GM12878 (cell line): ENCODE results near the gene OPN4. TPM values are rescaled to one million over a fixed set of nuclear protein-coding genes. Genes with fewer than 3 reads are reported as not detected.
A peak's percentile ranks its signal among the peaks of the same experiment; 100 is the strongest.

Source experiments
- ASH2L ChIP-seq: fragments of 300-600, 200-600 bp; sonication (generic); IDR thresholded peaks from 2 replicates; pipeline ENCODE4 v1.6.1; 2017; ENCODE audit warnings: low read depth, mild to moderate bottlenecking, borderline replicate concordance
- CREM ChIP-seq: IDR thresholded peaks from 2 replicates; pipeline ENCODE4 v1.6.1; 2014; ENCODE audit warnings: antibody characterized with exemption, low read depth
- CTCF ChIP-seq, 3 experiments: IDR thresholded peaks in 2 of 3; conservative IDR thresholded peaks in 1 of 3; 2 replicates each; pipeline ENCODE4 v1.5.1; 2011; ENCODE audit warnings: low read depth in 3 of 3, low read length in 3 of 3, mild to moderate bottlenecking in 3 of 3, control low read depth in 2 of 3, moderate library complexity in 2 of 3, inconsistent platforms in 1 of 3, mixed read lengths in 1 of 3; ENCODE audit not compliant: control insufficient read depth in 2 of 3, insufficient read depth in 1 of 3; ENCODE audit errors: extremely low read depth in 1 of 3
- EED ChIP-seq: sonication (generic); IDR thresholded peaks from 2 replicates; pipeline ENCODE4 v1.6.1; 2016; ENCODE audit warnings: antibody characterized with exemption, low read depth
- EP300 ChIP-seq, 2 experiments: fragments of 150-350 bp in 1 of 2; IDR thresholded peaks; 2 replicates each; pipeline ENCODE4 v1.6.1; 2011 to 2012; ENCODE audit warnings: low read depth in 2 of 2, low read length in 2 of 2, borderline replicate concordance in 1 of 2, improper control_type of control experiment in 1 of 2, inconsistent platforms in 1 of 2; ENCODE audit not compliant: control insufficient read depth in 1 of 2
- FOS ChIP-seq: IDR thresholded peaks from 3 replicates; pipeline ENCODE4 v1.6.1; 2011; ENCODE audit warnings: borderline replicate concordance; ENCODE audit not compliant: insufficient read length; ENCODE audit errors: extremely low read depth
- GABPA ChIP-seq: IDR thresholded peaks from 2 replicates; pipeline ENCODE4 v1.6.1; 2014; ENCODE audit warnings: antibody characterized with exemption, low read depth, mild to moderate bottlenecking, inconsistent platforms
- GATAD2B ChIP-seq: fragments of 450-650 bp; conservative IDR thresholded peaks from 2 replicates; pipeline ENCODE4 v1.6.1; 2017; ENCODE audit warnings: low read depth, mild to moderate bottlenecking, moderate library complexity
- IRF3 ChIP-seq: fragments of 450-650 bp; IDR thresholded peaks from 2 replicates; pipeline ENCODE4 v1.6.1; 2014; ENCODE audit warnings: mild to moderate bottlenecking
- JUNB ChIP-seq: IDR thresholded peaks from 2 replicates; pipeline ENCODE4 v1.6.1; 2016; ENCODE audit warnings: antibody characterized with exemption, mild to moderate bottlenecking
- JUND ChIP-seq: IDR thresholded peaks from 2 replicates; pipeline ENCODE4 v1.6.1; 2012; ENCODE audit warnings: low read depth, mild to moderate bottlenecking, low read length, improper control_type of control experiment, moderate library complexity
- MEF2B ChIP-seq: fragments of 450-650 bp; IDR thresholded peaks from 2 replicates; pipeline ENCODE4 v1.6.1; 2018; ENCODE audit warnings: mild to moderate bottlenecking, moderate library complexity; ENCODE audit not compliant: partially characterized antibody, poor library complexity, severe bottlenecking
- PAX8 ChIP-seq: fragments of 450-650 bp; IDR thresholded peaks from 2 replicates; pipeline ENCODE4 v1.6.1; 2017; ENCODE audit warnings: mild to moderate bottlenecking, moderate library complexity
- POLR2A ChIP-seq: IDR thresholded peaks from 2 replicates; pipeline ENCODE4 v1.6.1; 2011; ENCODE audit warnings: low read depth, mild to moderate bottlenecking, low read length
- SMC3 ChIP-seq: IDR thresholded peaks from 2 replicates; pipeline ENCODE4 v1.6.1; 2011; ENCODE audit warnings: low read length, improper control_type of control experiment, borderline replicate concordance
- TCF12 ChIP-seq: IDR thresholded peaks from 2 replicates; pipeline ENCODE4 v1.6.1; 2011; ENCODE audit warnings: low read depth, mild to moderate bottlenecking, low read length
- ZNF207 ChIP-seq: fragments of 450-650 bp; IDR thresholded peaks from 2 replicates; pipeline ENCODE4 v1.6.1; 2014; ENCODE audit warnings: antibody characterized with exemption, mild to moderate bottlenecking, borderline replicate concordance
- ZNF592 ChIP-seq: fragments of 450-650 bp; IDR thresholded peaks from 2 replicates; pipeline ENCODE4 v1.6.1; 2017; ENCODE audit warnings: mild to moderate bottlenecking, moderate library complexity
- ZNF687 ChIP-seq: fragments of 450-650 bp; IDR thresholded peaks from 2 replicates; pipeline ENCODE4 v1.6.1; 2017; ENCODE audit warnings: mild to moderate bottlenecking, moderate library complexity
- polyA plus RNA-seq, 11 experiments: library from polyadenylated mRNA; depleted of rRNA in 4 of 11; unstranded in 6 of 11; stranded (reverse) in 5 of 11; fragments of >200 nt; fragmentation: Nextera tagmentation in 4 of 11; fragmentation: Illumina TruSeq in 1 of 11; extraction: Ambion mirVana in 4 of 11; extraction: Trizol in 1 of 11; gene quantifications; 1 replicate in 1 of 11; 2 replicates in 10 of 11; pipeline versions ENCODE4 v1.2.1 to v1.2.3, GENCODE V29; 2011 to 2016; ENCODE audit warnings: inconsistent platforms in 2 of 11, missing spikeins in 2 of 11, low read depth in 1 of 11
- total RNA-seq, 4 experiments: library from RNA; depleted of rRNA in 3 of 4; stranded (reverse); fragments of >200 nt in 3 of 4; fragmentation: Illumina TruSeq in 1 of 4; extraction: Trizol in 1 of 4; gene quantifications; 2 replicates each; pipeline versions ENCODE4 v1.2.1 to v1.2.3, GENCODE V29; 2013 to 2021

Gene OPN4
- total and polyA plus RNA-seq, 10 of the 15 experiments (the other 5 are each of a cell fraction or from before 2014, with no cell fraction given): not detected

- no peak for TF ChIP-seq EP300 (IDR thresholded peaks at IDR 0.05; ENCODE audit: borderline replicate concordance in 1 of 2, control insufficient read depth in 1 of 2, low read depth in 2 of 2, low read length in 2 of 2)
- peak; percentile 81 for TF ChIP-seq POLR2A
- peak; percentile 48; the same call in 1 of the 2 replicates for TF ChIP-seq ZNF687
- TF ChIP-seq GABPA: peak; percentile 32; the same call in 1 of the 2 replicates
- TF ChIP-seq ZNF207: 0 out of 2 replicates have a peak, but pooled peaks have one; percentile 55
- no peak for TF ChIP-seq ZNF592
- 0 out of 2 replicates have a peak, but pooled peaks have one; percentile 13 for TF ChIP-seq CREM
- peak; percentile 46; the same call in 1 of the 2 replicates for TF ChIP-seq JUND
- TF ChIP-seq MEF2B: no peak
- no peak for TF ChIP-seq FOS
- TF ChIP-seq TCF12: peak; percentile 70; the same call in 1 of the 2 replicates
- 0 out of 2 replicates have a peak, but pooled peaks have one; percentile 25 for TF ChIP-seq IRF3
- no peak for TF ChIP-seq PAX8
- peak; percentile 55 for TF ChIP-seq EED
- TF ChIP-seq SMC3: peak; percentile 89
- TF ChIP-seq ASH2L: 0 out of 2 replicates have a peak, but pooled peaks have one; percentile 32
- TF ChIP-seq CTCF (IDR thresholded peaks at IDR 0.05 in 2 of 3, conservative IDR thresholded peaks at IDR 0.05 in 1 of 3; ENCODE audit: control insufficient read depth in 2 of 3, extremely low read depth in 1 of 3, insufficient read depth in 1 of 3, low read depth in 3 of 3, low read length in 3 of 3): peak; percentile 73 to 98 (median 90); a peak in 5 of 6 replicates
- no peak for TF ChIP-seq JUNB
- peak; percentile 98 for TF ChIP-seq GATAD2B
Measured at GRCh38 chr10:86710987-86711512, 56.7 kb downstream of the OPN4 start (continued).
